ENCODE data around the gene AGBL4.

DNA sequence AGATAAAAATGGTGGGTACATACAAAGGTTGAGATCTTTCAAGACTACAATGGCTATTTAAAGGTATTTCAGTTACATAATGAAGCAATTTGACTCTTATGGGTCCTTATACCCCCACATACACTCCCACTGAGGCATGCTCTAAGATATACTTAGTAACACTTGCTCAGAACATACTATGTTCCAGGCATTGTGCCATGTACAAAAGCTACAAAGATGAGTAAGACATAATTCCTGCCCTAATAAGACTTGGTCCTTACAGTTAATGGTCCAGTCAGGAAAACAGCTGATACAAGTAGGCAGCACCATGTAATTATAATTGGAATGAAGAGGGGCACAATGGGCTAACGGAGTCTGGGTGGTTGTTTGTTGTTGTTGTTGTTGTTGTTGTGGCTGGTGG, 1080.4 kb downstream of the AGBL4 start:
- TF ChIP-seq, protein P1, sequence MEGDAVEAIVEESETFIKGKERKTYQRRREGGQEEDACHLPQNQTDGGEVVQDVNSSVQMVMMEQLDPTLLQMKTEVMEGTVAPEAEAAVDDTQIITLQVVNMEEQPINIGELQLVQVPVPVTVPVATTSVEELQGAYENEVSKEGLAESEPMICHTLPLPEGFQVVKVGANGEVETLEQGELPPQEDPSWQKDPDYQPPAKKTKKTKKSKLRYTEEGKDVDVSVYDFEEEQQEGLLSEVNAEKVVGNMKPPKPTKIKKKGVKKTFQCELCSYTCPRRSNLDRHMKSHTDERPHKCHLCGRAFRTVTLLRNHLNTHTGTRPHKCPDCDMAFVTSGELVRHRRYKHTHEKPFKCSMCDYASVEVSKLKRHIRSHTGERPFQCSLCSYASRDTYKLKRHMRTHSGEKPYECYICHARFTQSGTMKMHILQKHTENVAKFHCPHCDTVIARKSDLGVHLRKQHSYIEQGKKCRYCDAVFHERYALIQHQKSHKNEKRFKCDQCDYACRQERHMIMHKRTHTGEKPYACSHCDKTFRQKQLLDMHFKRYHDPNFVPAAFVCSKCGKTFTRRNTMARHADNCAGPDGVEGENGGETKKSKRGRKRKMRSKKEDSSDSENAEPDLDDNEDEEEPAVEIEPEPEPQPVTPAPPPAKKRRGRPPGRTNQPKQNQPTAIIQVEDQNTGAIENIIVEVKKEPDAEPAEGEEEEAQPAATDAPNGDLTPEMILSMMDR (conservative IDR thresholded peaks at IDR 0.05; ENCODE audit: low read depth, low read length), result no peak
- TF ChIP-seq EZH2phosphoT487 (IDR thresholded peaks at IDR 0.05; ENCODE audit: borderline replicate concordance, low read length), result no peak
